Astrocyte (in vitro differentiated cells and primary cell): ENCODE data around the gene USP48.

Experiments used
- EZH2 ChIP-seq: IDR thresholded peaks from 2 replicates; pipeline ENCODE4 v1.6.1; 2012; ENCODE audit warnings: mild to moderate bottlenecking, low read length, inconsistent platforms; ENCODE audit not compliant: insufficient read depth
- TF ChIP-seq, protein P1 (sequence below): IDR thresholded peaks from 2 replicates; pipeline ENCODE4 v1.5.1; 2011; ENCODE audit warnings: low read depth, mild to moderate bottlenecking, inconsistent platforms, low read length, moderate library complexity; ENCODE audit not compliant: insufficient read depth

GRCh38 chr1:21653744-21654100 lies 129.2 kb downstream of the USP48 start:
- TF ChIP-seq, protein P1, sequence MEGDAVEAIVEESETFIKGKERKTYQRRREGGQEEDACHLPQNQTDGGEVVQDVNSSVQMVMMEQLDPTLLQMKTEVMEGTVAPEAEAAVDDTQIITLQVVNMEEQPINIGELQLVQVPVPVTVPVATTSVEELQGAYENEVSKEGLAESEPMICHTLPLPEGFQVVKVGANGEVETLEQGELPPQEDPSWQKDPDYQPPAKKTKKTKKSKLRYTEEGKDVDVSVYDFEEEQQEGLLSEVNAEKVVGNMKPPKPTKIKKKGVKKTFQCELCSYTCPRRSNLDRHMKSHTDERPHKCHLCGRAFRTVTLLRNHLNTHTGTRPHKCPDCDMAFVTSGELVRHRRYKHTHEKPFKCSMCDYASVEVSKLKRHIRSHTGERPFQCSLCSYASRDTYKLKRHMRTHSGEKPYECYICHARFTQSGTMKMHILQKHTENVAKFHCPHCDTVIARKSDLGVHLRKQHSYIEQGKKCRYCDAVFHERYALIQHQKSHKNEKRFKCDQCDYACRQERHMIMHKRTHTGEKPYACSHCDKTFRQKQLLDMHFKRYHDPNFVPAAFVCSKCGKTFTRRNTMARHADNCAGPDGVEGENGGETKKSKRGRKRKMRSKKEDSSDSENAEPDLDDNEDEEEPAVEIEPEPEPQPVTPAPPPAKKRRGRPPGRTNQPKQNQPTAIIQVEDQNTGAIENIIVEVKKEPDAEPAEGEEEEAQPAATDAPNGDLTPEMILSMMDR = no peak
- no peak for TF ChIP-seq EZH2
